ENCODE measurements around the gene ADCY4. TPM values are rescaled to one million over a fixed set of nuclear protein-coding genes. Genes with fewer than 3 reads are reported as not detected.

The ADCY4 gene
- total and polyA plus RNA-seq, 2 of the 13 experiments (the other 11 are each of a cell fraction or from before 2014, with no cell fraction given) = 0.03 TPM; not detected in 1

- peak; percentile 22; the same call in 1 of the 2 replicates for TF ChIP-seq RELA (CRISPR knock-in tag; IDR thresholded peaks at IDR 0.05)
- TF ChIP-seq, protein P1, sequence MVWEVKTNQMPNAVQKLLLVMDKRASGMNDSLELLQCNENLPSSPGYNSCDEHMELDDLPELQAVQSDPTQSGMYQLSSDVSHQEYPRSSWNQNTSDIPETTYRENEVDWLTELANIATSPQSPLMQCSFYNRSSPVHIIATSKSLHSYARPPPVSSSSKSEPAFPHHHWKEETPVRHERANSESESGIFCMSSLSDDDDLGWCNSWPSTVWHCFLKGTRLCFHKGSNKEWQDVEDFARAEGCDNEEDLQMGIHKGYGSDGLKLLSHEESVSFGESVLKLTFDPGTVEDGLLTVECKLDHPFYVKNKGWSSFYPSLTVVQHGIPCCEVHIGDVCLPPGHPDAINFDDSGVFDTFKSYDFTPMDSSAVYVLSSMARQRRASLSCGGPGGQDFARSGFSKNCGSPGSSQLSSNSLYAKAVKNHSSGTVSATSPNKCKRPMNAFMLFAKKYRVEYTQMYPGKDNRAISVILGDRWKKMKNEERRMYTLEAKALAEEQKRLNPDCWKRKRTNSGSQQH (CRISPR knock-in tag; IDR thresholded peaks at IDR 0.05; ENCODE audit: low read depth) = no peak
- peak; percentile 70; the same call in 1 of the 2 replicates for TF ChIP-seq KAT8 (CRISPR knock-in tag; IDR thresholded peaks at IDR 0.05)
- 0 out of 2 replicates have a peak, but pooled peaks have one; percentile 88 for TF ChIP-seq CC2D1A (CRISPR knock-in tag; IDR thresholded peaks at IDR 0.05)
- no peak; the same call in 1 of the 2 replicates for TF ChIP-seq ETV5 (CRISPR knock-in tag; IDR thresholded peaks at IDR 0.05; ENCODE audit: borderline replicate concordance)
- TF ChIP-seq TRIM22 (IDR thresholded peaks at IDR 0.05) = no peak
- peak; percentile 26; the same call in 1 of the 2 replicates for TF ChIP-seq NFYC (CRISPR knock-in tag; IDR thresholded peaks at IDR 0.05)
- no peak for TF ChIP-seq ZNF143 (CRISPR knock-in tag; IDR thresholded peaks at IDR 0.05)
- TF ChIP-seq ZNF598 (CRISPR knock-in tag; IDR thresholded peaks at IDR 0.05; ENCODE audit: borderline replicate concordance) = peak; percentile 80; the same call in 1 of the 2 replicates
- TF ChIP-seq, protein P2, sequence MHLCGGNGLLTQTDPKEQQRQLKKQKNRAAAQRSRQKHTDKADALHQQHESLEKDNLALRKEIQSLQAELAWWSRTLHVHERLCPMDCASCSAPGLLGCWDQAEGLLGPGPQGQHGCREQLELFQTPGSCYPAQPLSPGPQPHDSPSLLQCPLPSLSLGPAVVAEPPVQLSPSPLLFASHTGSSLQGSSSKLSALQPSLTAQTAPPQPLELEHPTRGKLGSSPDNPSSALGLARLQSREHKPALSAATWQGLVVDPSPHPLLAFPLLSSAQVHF (CRISPR knock-in tag; IDR thresholded peaks at IDR 0.05) = no peak; the same call in 1 of the 2 replicates
- no peak; the same call in 1 of the 2 replicates for TF ChIP-seq ZSCAN9 (CRISPR knock-in tag; IDR thresholded peaks at IDR 0.05; ENCODE audit: borderline replicate concordance)
- peak; percentile 61 for TF ChIP-seq ZSCAN25 (CRISPR knock-in tag; IDR thresholded peaks at IDR 0.05)
- 0 out of 2 replicates have a peak, but pooled peaks have one; percentile 36 for TF ChIP-seq RBFOX2 (IDR thresholded peaks at IDR 0.05; ENCODE audit: low read depth, low read length)
- peak; percentile 79 for TF ChIP-seq NRL (CRISPR knock-in tag; IDR thresholded peaks at IDR 0.05; ENCODE audit: borderline replicate concordance)
- peak; percentile 81 for TF ChIP-seq BCL3 (CRISPR knock-in tag; IDR thresholded peaks at IDR 0.05)
- TF ChIP-seq ELF4 (CRISPR knock-in tag; IDR thresholded peaks at IDR 0.05; ENCODE audit: borderline replicate concordance) = no peak
- peak; percentile 61 for TF ChIP-seq FOXA3 (CRISPR knock-in tag; IDR thresholded peaks at IDR 0.05)
- peak; percentile 41 for TF ChIP-seq BCL6 (CRISPR knock-in tag; IDR thresholded peaks at IDR 0.05)
- no peak for TF ChIP-seq HMG20B (CRISPR knock-in tag; conservative IDR thresholded peaks at IDR 0.05)
- no peak; the same call in 1 of the 2 replicates for TF ChIP-seq DMAP1 (CRISPR knock-in tag; IDR thresholded peaks at IDR 0.05)
- no peak for TF ChIP-seq ZNF562 (CRISPR knock-in tag; IDR thresholded peaks at IDR 0.05; ENCODE audit: borderline replicate concordance)
- TF ChIP-seq POLR2A (IDR thresholded peaks at IDR 0.05; ENCODE audit: insufficient read depth in 1 of 2, low read depth in 2 of 2, low read length in 2 of 2) = no peak; a peak in 1 of 4 replicates
- peak; percentile 34; the same call in 1 of the 2 replicates for TF ChIP-seq KDM5B (CRISPR knock-in tag; IDR thresholded peaks at IDR 0.05; ENCODE audit: borderline replicate concordance)
- TF ChIP-seq ZNF274 (CRISPR knock-in tag; IDR thresholded peaks at IDR 0.05) = 0 out of 2 replicates have a peak, but pooled peaks have one; percentile 67
- TF ChIP-seq FOSL2 (CRISPR knock-in tag; IDR thresholded peaks at IDR 0.05) = peak; percentile 77
- peak; percentile 75; the same call in 1 of the 2 replicates for TF ChIP-seq NFKBIZ (CRISPR knock-in tag; IDR thresholded peaks at IDR 0.05)
Observed at GRCh38 chr14:24296341-24297157, 38.3 kb downstream of the ADCY4 start (continued).

Measured in HepG2 (cell line).